ENCODE results near the gene FUT4. TPM values are rescaled to one million over a fixed set of nuclear protein-coding genes. Genes with fewer than 3 reads are reported as not detected.

FUT4 gene
- polyA plus RNA-seq, 1 experiment: 1.9 TPM

DNA sequence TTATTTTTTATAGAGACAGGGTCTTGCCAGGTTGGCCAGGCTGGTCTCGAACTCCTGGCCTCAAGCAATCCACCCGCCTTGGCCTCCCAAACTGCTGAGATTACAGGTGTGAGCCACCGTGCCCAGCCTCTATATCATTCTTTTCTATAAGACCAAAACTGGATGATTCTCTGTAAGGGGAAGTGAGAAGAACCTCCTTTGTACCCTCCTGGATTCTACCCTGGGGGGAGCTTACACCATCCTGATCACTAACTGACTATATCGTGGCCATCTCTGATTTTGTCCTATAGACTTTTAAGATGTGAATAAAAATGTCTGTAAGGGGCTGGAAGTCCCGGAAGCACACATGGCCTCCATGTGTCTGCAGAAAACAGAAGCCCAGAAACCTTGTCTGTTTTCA is 32.6 kb downstream of the FUT4 start:
- TF ChIP-seq, protein P1, sequence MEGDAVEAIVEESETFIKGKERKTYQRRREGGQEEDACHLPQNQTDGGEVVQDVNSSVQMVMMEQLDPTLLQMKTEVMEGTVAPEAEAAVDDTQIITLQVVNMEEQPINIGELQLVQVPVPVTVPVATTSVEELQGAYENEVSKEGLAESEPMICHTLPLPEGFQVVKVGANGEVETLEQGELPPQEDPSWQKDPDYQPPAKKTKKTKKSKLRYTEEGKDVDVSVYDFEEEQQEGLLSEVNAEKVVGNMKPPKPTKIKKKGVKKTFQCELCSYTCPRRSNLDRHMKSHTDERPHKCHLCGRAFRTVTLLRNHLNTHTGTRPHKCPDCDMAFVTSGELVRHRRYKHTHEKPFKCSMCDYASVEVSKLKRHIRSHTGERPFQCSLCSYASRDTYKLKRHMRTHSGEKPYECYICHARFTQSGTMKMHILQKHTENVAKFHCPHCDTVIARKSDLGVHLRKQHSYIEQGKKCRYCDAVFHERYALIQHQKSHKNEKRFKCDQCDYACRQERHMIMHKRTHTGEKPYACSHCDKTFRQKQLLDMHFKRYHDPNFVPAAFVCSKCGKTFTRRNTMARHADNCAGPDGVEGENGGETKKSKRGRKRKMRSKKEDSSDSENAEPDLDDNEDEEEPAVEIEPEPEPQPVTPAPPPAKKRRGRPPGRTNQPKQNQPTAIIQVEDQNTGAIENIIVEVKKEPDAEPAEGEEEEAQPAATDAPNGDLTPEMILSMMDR (IDR thresholded peaks at IDR 0.05; ENCODE audit: insufficient read depth, low read depth, low read length): no peak
- POLR2A ChIA-PET: no interaction called here
- no peak for DNase-seq (ENCODE audit: low read depth)
- no peaks in the 10 kb centered on the region for H3K36me3 ChIP-seq (ENCODE audit: control insufficient read depth, insufficient read depth, low read length)
- CTCF ChIA-PET: interaction anchor here (0.6 kb wide), 1 partner anchor 10 kb away, joined by 3 read pairs; no protein-coding TSS in a partner anchor
- no peak overlapping the region for H3K4me3 ChIP-seq (ENCODE audit: low read depth, low read length)
- H3K27me3 ChIP-seq (ENCODE audit: control insufficient read depth, insufficient read depth, low read length): no peaks in the 10 kb centered on the region

DNA sequence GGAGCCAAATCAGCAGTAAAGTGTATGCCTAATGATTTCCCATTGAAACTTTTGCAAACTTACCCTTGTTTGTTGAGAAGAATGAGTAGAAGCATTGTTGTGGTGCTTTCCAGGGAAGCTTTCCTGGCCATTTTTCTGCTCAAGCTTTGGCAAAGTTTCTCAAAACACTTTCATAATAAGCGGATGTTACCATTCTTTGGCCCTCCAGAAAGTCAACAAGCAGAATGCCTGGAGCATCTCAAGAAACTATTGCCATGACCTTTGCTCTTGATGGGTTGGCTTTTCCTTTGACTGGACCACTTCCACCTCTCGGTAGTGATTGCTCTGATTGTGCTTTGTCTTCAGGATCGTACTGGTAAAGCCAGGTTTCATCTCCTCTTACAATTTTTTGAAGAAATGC is 34.1 kb downstream of the FUT4 start:
- Histone ChIP-seq H3K4me3 (ENCODE audit: low read depth, low read length) (no peak overlapping the region), H3K27me3 (ENCODE audit: control insufficient read depth, insufficient read depth, low read length) (no peaks in the 10 kb centered on the region), H3K36me3 (ENCODE audit: control insufficient read depth, insufficient read depth, low read length) (no peaks in the 10 kb centered on the region)
- POLR2A ChIA-PET: no interaction called here
- CTCF ChIA-PET: no interaction called here
- TF ChIP-seq, protein P1 (IDR thresholded peaks at IDR 0.05; ENCODE audit: insufficient read depth, low read depth, low read length): no peak
- DNase-seq (ENCODE audit: low read depth): no peak

DNA sequence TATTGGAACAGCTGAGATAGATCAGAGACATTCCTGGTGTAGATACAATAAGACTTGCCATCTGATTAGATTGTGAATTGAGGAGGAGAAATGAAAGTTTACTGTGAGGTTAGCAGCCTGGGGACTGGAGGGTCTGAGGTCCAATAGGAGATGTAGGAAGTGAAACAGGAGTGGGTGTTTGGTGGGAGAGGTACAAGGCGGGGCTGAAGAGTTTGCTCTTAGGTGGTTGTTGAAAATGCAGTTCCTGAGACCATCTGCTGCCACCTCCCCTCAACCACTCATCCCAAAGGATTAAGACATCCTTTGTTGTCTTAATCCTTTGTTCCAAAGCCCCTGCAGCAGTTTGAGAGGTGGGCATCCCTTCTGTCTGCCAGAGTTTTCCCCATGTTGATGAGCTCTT is 38.2 kb downstream of the FUT4 start:
- Histone ChIP-seq H3K27me3 (ENCODE audit: control insufficient read depth, insufficient read depth, low read length) (no peaks in the 10 kb centered on the region), H3K36me3 (ENCODE audit: control insufficient read depth, insufficient read depth, low read length) (no peaks in the 10 kb centered on the region), H3K4me3 (ENCODE audit: low read depth, low read length) (no peak overlapping the region)
- no peak for DNase-seq (ENCODE audit: low read depth)
- POLR2A ChIA-PET: interaction anchor here (0.6 kb wide), 1 partner anchor 9 kb away, joined by 3 read pairs; no protein-coding TSS in a partner anchor
- CTCF ChIA-PET: no interaction called here
- TF ChIP-seq, protein P1 (IDR thresholded peaks at IDR 0.05; ENCODE audit: insufficient read depth, low read depth, low read length): no peak

DNA sequence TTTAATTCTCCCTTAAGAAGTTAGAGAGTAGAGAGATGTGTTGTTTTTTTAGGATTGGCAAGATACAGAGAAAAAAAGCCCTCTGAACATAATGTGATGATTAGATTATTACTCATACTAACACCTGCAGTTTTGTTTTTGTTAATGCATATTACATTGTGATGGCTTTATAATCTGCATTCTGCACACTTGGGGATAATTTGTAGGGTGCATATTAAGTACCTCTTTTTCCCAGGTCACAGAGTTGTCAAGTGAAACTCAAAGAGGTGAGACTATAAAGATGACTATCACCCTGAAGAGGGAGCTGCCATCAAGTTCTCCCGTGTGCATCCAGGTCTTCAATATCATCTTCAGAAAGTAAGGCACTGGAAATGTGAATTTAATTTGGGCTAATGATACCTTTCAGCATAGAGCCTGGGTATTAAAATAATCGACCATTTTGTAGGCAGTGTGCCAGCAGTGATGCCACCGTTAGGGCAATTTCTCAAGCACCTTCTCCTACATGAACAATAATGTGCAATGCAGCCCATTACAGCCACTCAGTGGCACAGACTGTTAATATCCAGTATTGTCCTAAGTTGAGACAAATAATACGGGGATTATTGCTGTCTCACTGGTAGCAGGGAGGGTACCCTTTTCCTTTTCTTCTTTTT is 39.6 kb downstream of the FUT4 start:
- Histone ChIP-seq H3K4me3 (ENCODE audit: low read depth, low read length) (no peak overlapping the region), H3K27me3 (ENCODE audit: control insufficient read depth, insufficient read depth, low read length) (no peaks in the 10 kb centered on the region), H3K36me3 (ENCODE audit: control insufficient read depth, insufficient read depth, low read length) (no peaks in the 10 kb centered on the region)
- no peak for DNase-seq (ENCODE audit: low read depth)
- ChIA-PET POLR2A (no interaction called here), CTCF (no interaction called here)
- TF ChIP-seq, protein P1 (IDR thresholded peaks at IDR 0.05; ENCODE audit: insufficient read depth, low read depth, low read length): no peak

DNA sequence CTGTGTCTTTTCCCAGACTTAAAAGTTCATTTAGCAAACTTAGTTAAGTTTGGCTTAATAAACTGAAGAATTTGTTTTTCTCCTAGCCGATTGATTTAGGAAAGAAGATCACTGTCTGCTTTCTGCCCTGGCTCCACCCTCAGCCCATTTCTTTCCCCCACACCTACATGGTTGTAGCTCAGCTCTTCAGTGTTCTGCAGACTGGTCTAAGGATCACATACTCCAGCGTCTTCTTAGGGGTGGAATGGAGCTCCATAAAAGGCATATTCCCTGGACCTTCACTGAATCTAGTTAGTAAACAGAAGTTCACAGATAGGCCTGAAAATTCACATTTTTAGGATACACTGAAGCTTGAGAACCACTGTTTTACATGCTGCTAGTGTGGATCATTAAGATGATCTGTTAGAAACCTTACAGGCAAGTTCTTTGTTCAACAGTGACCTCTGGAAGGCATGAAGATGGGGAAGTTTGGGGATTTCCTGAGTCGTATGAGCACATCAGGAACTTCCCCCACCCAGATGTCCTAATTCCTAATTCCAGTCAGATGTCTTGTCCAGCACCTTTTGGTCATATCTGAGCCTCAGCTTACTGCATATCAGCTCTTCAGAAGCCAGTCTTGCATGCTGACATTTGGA is 40.3 kb downstream of the FUT4 start:
- CTCF ChIA-PET: no interaction called here

More for the DNA sequence above, 40.3 kb downstream of the FUT4 start:
- TF ChIP-seq, protein P1 (IDR thresholded peaks at IDR 0.05; ENCODE audit: insufficient read depth, low read depth, low read length): no peak
- Histone ChIP-seq H3K4me3 (ENCODE audit: low read depth, low read length) (no peak overlapping the region), H3K27me3 (ENCODE audit: control insufficient read depth, insufficient read depth, low read length) (no peaks in the 10 kb centered on the region), H3K36me3 (ENCODE audit: control insufficient read depth, insufficient read depth, low read length) (no peaks in the 10 kb centered on the region)
- POLR2A ChIA-PET: no interaction called here
- DNase-seq (ENCODE audit: low read depth): no peak
